A549 (cell line): ENCODE results near the gene RIMS1. TPM values are rescaled to one million over a fixed set of nuclear protein-coding genes. Genes with fewer than 3 reads are reported as not detected.
"Not testable (repeated sequence)": the region's sequence is repeated elsewhere in the genome, so short reads cannot be mapped to it uniquely, and the experiment has no call there.

Source experiments
- ATAC-seq, 2 experiments: fragments of 200-7000 bp in 1 of 2; fragments of >200 bp in 1 of 2; cut with Nextera tagmentation in 1 of 2; cut with Tn5 transposase in 1 of 2; 3 replicates each; pipeline versions ENCODE4 v1.8.0 to v1.9.1; 2018 to 2020; ENCODE audit warnings: mild to moderate bottlenecking in 1 of 2, moderate library complexity in 1 of 2
- CTCF ChIA-PET: fragments of 300-600 bp; sonication (Branson Sonifier 250); formaldehyde crosslinking; extraction: SDS; loops from one replicate; lab custom pipeline; 2021; ENCODE audit warnings: antibody characterized with exemption, inconsistent platforms; lab: Yijun Ruan, JAX
- POLR2A ChIA-PET: fragments of 350-600 bp; formaldehyde crosslinking; extraction: SDS; loops from one replicate; lab custom pipeline; 2021; ENCODE audit warnings: antibody characterized with exemption, inconsistent platforms; lab: Yijun Ruan, JAX
- DNase-seq, 2 experiments: peaks; one replicate each; pipeline versions ENCODE4 v3.0.0 to v3.0.0-alpha.2; 2011 to 2016; ENCODE audit warnings: low read depth in 1 of 2, low spot score in 1 of 2
- FAIRE-seq: peaks from 2 replicates; lab custom pipeline; 2011; peaks lifted over from hg19 to GRCh38; lab: Jason Lieb, UNC
- H3K27ac ChIP-seq, 2 experiments: fragments of >200 bp; sonication (Bioruptor Twin); formaldehyde crosslinking; 3 replicates each; pipeline ENCODE4 v1.5.1; 2016 to 2017
- H3K4me1 ChIP-seq: fragments of >200 bp; sonication (Bioruptor Twin); formaldehyde crosslinking; 3 replicates; pipeline ENCODE4 v1.6.1; 2016
- H3K4me2 ChIP-seq: fragments of >200 bp; sonication (Bioruptor Twin); formaldehyde crosslinking; 3 replicates; pipeline ENCODE4 v1.6.1; 2016
- H3K4me3 ChIP-seq: fragments of >200 bp; sonication (Bioruptor Twin); formaldehyde crosslinking; 3 replicates; pipeline ENCODE4 v1.5.1; 2016
- H3K9me3 ChIP-seq: fragments of >200 bp; sonication (Bioruptor Twin); formaldehyde crosslinking; 3 replicates; pipeline ENCODE4 v1.6.1; 2016
- CBX2 ChIP-seq: fragments of 200-600 bp; sonication (generic); IDR thresholded peaks from 2 replicates; pipeline ENCODE4 v1.6.1; 2016; ENCODE audit warnings: low read depth, mild to moderate bottlenecking, borderline replicate concordance
- CEBPB ChIP-seq, 2 experiments: fragments of >200 bp in 1 of 2; sonication (Bioruptor Twin) in 1 of 2; formaldehyde crosslinking in 1 of 2; IDR thresholded peaks; 2 replicates each; pipeline ENCODE4 v1.6.1; 2012 to 2016
- E2F6 ChIP-seq: IDR thresholded peaks from 2 replicates; pipeline ENCODE4 v1.6.1; 2012; ENCODE audit warnings: low read depth, borderline replicate concordance
- ELK1 ChIP-seq: fragments of 150-350 bp; IDR thresholded peaks from 2 replicates; pipeline ENCODE4 v1.6.1; 2014; ENCODE audit warnings: low read depth, mild to moderate bottlenecking, low read length
- EP300 ChIP-seq, 2 experiments: fragments of >200 bp; sonication (Bioruptor Twin); formaldehyde crosslinking; IDR thresholded peaks; 2 replicates in 1 of 2; 3 replicates in 1 of 2; pipeline ENCODE4 v1.6.1; 2016 to 2017
- FOXS1 ChIP-seq: fragments of 250-450 bp; sonication (Bioruptor Pico); IDR thresholded peaks from 2 replicates; pipeline ENCODE4 v1.5.0; 2020; ENCODE audit warnings: mild to moderate bottlenecking, moderate library complexity
- GATA3 ChIP-seq: IDR thresholded peaks from 2 replicates; pipeline ENCODE4 v1.6.1; 2012; ENCODE audit warnings: borderline replicate concordance
- HEYL ChIP-seq: fragments of 250-450 bp; sonication (Bioruptor Pico); IDR thresholded peaks from 2 replicates; pipeline ENCODE4 v1.8.0; 2021; ENCODE audit warnings: mild to moderate bottlenecking, moderate library complexity
- HMGXB4 ChIP-seq: fragments of 250-450 bp; sonication (Bioruptor Pico); IDR thresholded peaks from 2 replicates; pipeline ENCODE4 v1.5.0; 2021; ENCODE audit warnings: mild to moderate bottlenecking, moderate library complexity, borderline replicate concordance
- MYC ChIP-seq: IDR thresholded peaks from 2 replicates; pipeline ENCODE4 v1.6.1; 2012; ENCODE audit warnings: mild to moderate bottlenecking, inconsistent platforms, low read length, improper control_type of control experiment, borderline replicate concordance
- NPAS2 ChIP-seq: fragments of 250-450 bp; sonication (Bioruptor Pico); IDR thresholded peaks from 2 replicates; pipeline ENCODE4 v1.8.0; 2022; ENCODE audit warnings: mild to moderate bottlenecking, moderate library complexity, borderline replicate concordance
- RAD21 ChIP-seq, 2 experiments: fragments of >200 bp in 1 of 2; sonication (Bioruptor Twin) in 1 of 2; formaldehyde crosslinking in 1 of 2; IDR thresholded peaks in 1 of 2; conservative IDR thresholded peaks in 1 of 2; 2 replicates in 1 of 2; 3 replicates in 1 of 2; pipeline ENCODE4 v1.6.1; 2012 to 2018; ENCODE audit warnings: inconsistent platforms in 1 of 2
- RCOR1 ChIP-seq: fragments of 150-350 bp; IDR thresholded peaks from 2 replicates; pipeline ENCODE4 v1.6.1; 2014; ENCODE audit warnings: antibody characterized with exemption, low read length, low read depth
- RNF2 ChIP-seq: fragments of 200-600 bp; sonication (generic); IDR thresholded peaks from 2 replicates; pipeline ENCODE4 v1.6.1; 2016; ENCODE audit warnings: low read depth, mild to moderate bottlenecking, antibody characterized with exemption, moderate library complexity, borderline replicate concordance
- SREBF2 ChIP-seq: fragments of 450-650 bp; IDR thresholded peaks from 2 replicates; pipeline ENCODE4 v1.6.1; 2014; ENCODE audit warnings: mild to moderate bottlenecking, moderate library complexity
- USF2 ChIP-seq: fragments of 450-650 bp; IDR thresholded peaks from 2 replicates; pipeline ENCODE4 v1.6.1; 2014; ENCODE audit warnings: antibody characterized with exemption
- ZSCAN20 ChIP-seq: fragments of 250-450 bp; sonication (Bioruptor Pico); IDR thresholded peaks from 2 replicates; pipeline ENCODE4 v1.8.0; 2022; ENCODE audit warnings: mild to moderate bottlenecking, moderate library complexity
- WGBS: methylation state at CpG from one replicate; pipeline ENCODE4 v1.1.6; 2017; ENCODE audit errors: missing lambda C conversion rate; 5-methylcytosine and 5-hydroxymethylcytosine counted together
- polyA plus RNA-seq, 4 experiments: library from polyadenylated mRNA; depleted of rRNA in 3 of 4; stranded (reverse); fragments of >200 nt; fragmentation: RNase III in 1 of 4; extraction: RNeasy Plus Mini Kit Qiagen cat#74134 plus additional on column Dnase treatment in 1 of 4; gene quantifications; 2 replicates in 3 of 4; 3 replicates in 1 of 4; pipeline ENCODE4 v1.2.3, GENCODE V29; 2011 to 2017

Gene RIMS1
- polyA plus RNA-seq, 2 of the 4 experiments (the other 2 are of a cell fraction), result 0.03 TPM; not detected in 1

- FAIRE-seq, result no peak
- Histone ChIP-seq H3K4me1 (no peaks in the 10 kb centered on the region), H3K4me2 (no peak overlapping the region), H3K9me3 (no peaks in the 10 kb centered on the region)
- 25% methylated on average over 1 of the region's 1 CpG for WGBS
- CTCF ChIA-PET, result no interaction called here
- TF ChIP-seq CBX2, result no peak
- TF ChIP-seq, all 56 proteins: peak for 0
- ATAC-seq (no peak), DNase-seq (no peak)
- POLR2A ChIA-PET, result no interaction called here
- Histone ChIP-seq H3K27ac (no peak overlapping the region), H3K4me3 (no peak overlapping the region)
Observed at GRCh38 chr6:72328775-72329174, 442.4 kb downstream of the RIMS1 start.

- DNase-seq, CTCF ChIA-PET, H3K9me3 ChIP-seq, FAIRE-seq, H3K4me2 ChIP-seq, POLR2A ChIA-PET, H3K27ac ChIP-seq, H3K4me3 ChIP-seq, H3K4me1 ChIP-seq, ATAC-seq: not testable (repeated sequence)
- WGBS, result 22% methylated on average over 2 of the region's 2 CpGs
Observed at GRCh38 chr6:72335203-72335602, 448.9 kb downstream of the RIMS1 start.

- no peak for FAIRE-seq
- H3K4me3 ChIP-seq, result no peak overlapping the region
- CTCF ChIA-PET, result no interaction called here
- 8% methylated on average over 1 of the region's 1 CpG for WGBS
- TF ChIP-seq FOXS1 (CRISPR knock-in tag), result no peak
- TF ChIP-seq ZSCAN20 (CRISPR knock-in tag), result no peak
- TF ChIP-seq MYC, result no peak
- TF ChIP-seq CEBPB (IDR thresholded peaks at IDR 0.05), result no peak
- no peak for TF ChIP-seq HMGXB4
- no peak for TF ChIP-seq EP300 (IDR thresholded peaks at IDR 0.05)
- TF ChIP-seq ELK1, result no peak
- TF ChIP-seq RAD21 (conservative IDR thresholded peaks at IDR 0.05 in 1 of 2, IDR thresholded peaks at IDR 0.05 in 1 of 2), result no peak
- no peak for TF ChIP-seq SREBF2
- TF ChIP-seq GATA3, result no peak
- no peak for TF ChIP-seq HEYL (CRISPR knock-in tag)
- TF ChIP-seq NPAS2, result no peak
- no peak for TF ChIP-seq RNF2
- TF ChIP-seq USF2, result no peak
- H3K4me2 ChIP-seq, result no peak overlapping the region
- no peak for ATAC-seq
- DNase-seq, result no peak
- no peaks in the 10 kb centered on the region for H3K4me1 ChIP-seq
- no peak overlapping the region for H3K27ac ChIP-seq
- POLR2A ChIA-PET, result no interaction called here
- no peaks in the 10 kb centered on the region for H3K9me3 ChIP-seq
Observed at GRCh38 chr6:72348926-72349325, 462.6 kb downstream of the RIMS1 start.

GRCh38 chr6:72350296-72350881 is 464.0 kb downstream of the RIMS1 start:
- WGBS, result 7% methylated on average over 1 of the region's 1 CpG
- POLR2A ChIA-PET, result no interaction called here
- CTCF ChIA-PET, result no interaction called here
- no peak for FAIRE-seq
- no peaks in the 10 kb centered on the region for H3K9me3 ChIP-seq
- TF ChIP-seq RCOR1 (no peak), FOXS1 (CRISPR knock-in tag) (no peak), USF2 (no peak), E2F6 (no peak)
- TF ChIP-seq, all 56 proteins: peak for 0
- no peak for ATAC-seq
- Histone ChIP-seq H3K4me2 (no peak overlapping the region), H3K27ac (no peak overlapping the region), H3K4me3 (no peak overlapping the region), H3K4me1 (no peaks in the 10 kb centered on the region)
- no peak for DNase-seq
